DMS153 treated with DMSO at 0.1 percent for 48 hours (cell line): ENCODE data around the gene AP1S1.
A peak's percentile ranks its signal among the peaks of the same experiment; 100 is the strongest.

Experiments used
- DNase-seq: peaks from one replicate; lab custom pipeline; 2025; ENCODE audit not compliant: unreplicated experiment; lab: John Stamatoyannopoulos, UW

Gene AP1S1

DNA sequence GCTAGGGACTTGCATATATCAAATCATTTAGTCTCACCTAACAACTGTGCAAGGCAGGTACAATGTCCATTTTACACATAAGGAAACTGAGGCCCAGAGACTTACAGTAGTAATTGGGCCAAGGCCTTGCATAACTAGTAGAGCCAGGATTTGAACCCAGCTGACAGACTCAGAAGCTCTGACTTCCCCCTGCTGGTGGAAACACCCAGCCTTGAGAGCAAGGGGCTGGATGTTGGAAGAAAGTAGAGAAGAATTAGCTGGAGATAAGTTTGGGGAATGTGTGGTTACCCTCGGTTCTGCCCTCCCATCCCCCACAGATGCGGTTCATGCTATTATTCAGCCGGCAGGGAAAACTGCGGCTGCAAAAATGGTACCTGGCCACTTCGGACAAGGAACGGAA is 2.0 kb downstream of the AP1S1 start:
- DNase-seq, result no peak

DNA sequence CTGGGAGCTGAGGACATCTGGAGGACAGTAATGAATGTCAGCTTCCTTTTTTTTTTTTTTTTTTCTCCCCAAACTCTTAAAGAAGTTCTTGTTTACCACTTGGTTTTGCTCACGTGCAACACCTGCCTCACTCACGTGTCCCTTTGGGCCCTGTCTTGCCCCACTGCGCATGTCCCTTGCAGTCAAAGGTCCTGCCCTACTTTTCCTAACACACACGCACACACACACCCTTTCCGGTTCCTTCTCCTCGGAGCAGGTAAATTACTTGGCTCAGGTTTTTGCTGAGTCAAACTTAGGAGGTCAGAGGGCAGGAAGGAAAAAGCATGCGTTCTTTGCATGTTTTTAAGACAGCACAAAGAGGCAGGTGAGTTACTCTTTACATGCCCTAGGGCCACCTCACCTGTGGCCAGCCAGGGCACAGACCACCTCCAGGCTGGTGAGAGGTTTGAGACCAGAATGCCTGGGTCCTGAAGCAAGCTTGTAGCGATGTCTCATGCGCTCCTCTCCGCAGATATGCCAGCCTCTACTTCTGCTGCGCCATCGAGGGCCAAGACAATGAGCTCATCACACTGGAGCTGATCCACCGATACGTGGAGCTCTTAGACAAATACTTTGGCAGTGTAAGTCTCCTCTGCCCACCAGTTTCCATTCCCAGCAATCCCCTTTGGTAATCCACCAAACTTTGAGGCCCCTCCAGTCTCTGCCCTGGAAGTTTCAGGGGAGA is 2.8 kb downstream of the AP1S1 start:
- DNase-seq, result no peak

DNA sequence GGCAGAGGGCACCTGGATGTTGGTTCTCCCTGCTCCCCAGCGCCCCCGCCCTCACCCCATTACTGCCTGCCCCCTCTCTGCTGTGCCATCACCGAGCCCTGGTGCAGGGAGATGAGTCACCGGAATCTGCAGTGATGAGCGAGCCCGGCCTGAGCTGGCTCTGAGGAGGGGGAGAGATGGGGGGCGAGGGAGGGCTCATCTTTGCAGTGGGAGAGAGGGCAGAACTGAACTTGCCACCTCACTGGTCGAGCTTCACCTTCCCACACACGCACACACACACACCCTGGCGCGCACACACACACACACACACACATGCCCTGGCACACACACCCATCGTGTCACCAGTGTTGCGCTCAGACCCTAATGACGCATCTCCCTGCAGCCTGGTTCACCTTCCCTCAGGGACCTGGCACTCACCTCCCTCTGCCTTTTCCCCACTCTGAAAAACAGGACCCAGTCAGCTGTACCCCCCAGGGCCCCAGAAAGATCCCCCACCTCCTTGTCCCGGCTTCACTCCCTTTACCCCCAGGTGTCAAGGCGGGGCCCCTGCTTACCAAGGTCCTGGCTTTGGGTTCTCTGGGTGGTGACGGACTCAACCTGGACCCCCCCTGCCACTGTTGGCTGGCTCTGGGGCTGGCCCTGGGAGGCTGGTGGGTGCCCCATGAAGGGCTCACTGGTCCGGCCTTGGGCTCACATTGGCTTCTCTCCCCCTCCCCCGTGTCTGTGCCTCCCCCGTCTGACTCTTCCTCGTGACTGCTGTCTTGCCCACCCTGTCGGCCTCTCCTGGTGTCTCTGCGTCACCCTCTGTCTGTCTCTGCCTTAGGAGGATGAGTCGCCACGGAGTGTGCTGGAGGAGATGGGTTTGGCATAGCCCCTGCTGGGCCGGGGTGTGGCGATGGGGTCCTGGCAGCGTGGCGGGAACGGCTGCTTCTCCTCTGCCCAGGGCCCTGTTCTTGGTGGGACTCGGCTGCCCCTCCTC is 5.7 kb downstream of the AP1S1 start:
- no peak for DNase-seq

DNA sequence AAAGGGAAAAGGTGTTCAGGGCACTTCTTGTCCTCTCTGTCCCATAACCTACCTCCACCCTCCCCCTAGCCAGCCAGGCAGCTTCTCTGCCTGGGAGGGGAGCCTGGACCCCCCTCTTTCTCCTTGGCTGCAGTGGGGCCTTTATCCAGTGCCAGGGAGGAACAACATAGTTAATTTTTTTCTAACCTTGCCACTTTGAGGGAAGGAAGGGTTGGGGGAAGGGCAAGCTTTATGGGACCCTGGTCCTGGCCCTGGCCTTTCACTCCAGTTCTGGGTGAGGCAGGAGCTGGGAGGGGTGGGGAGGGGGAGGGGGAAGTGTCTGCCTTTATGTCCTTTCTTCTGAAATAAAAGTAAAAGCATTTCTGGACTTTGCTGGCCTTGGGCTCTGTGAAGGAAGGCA is 6.6 kb downstream of the AP1S1 start:
- DNase-seq, result no peak

DNA sequence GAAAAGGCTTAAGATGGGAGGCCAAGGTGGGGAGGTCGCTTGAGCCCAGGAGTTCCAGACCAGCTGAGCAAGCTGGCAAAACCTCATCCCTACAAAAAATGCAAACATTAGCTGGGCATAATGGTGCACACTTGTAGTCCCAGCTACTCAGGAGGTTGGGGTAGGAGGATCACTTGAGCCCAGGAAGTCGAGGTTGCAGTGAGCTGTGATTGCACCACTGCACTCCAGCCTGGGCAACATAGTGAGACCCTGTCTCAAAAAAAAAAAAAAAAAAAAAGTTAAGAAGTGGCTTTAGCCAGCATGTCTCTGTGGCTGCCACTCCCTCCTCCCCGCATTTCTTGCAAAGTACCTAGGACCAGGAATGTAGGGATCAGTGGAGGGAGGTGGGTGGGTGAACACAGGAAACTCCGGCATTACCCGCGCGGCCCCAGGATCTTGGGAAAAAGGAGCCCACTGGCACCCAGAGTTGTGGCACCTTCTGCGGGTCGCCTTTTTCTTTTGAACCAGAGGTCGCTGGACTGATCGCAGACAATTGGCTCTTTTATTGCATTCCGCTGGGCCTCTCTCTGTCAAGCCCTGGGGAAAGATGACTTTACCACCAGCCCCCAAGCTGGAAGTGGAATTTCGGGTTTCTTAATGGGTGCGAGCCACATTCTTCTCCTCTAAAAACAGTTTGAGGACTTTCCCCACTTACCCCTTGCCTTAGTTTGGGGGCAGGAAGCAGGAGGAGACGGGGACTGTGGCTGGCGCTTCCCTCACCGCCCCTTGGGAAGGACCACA is 7.6 kb downstream of the AP1S1 start:
- DNase-seq, result no peak

DNA sequence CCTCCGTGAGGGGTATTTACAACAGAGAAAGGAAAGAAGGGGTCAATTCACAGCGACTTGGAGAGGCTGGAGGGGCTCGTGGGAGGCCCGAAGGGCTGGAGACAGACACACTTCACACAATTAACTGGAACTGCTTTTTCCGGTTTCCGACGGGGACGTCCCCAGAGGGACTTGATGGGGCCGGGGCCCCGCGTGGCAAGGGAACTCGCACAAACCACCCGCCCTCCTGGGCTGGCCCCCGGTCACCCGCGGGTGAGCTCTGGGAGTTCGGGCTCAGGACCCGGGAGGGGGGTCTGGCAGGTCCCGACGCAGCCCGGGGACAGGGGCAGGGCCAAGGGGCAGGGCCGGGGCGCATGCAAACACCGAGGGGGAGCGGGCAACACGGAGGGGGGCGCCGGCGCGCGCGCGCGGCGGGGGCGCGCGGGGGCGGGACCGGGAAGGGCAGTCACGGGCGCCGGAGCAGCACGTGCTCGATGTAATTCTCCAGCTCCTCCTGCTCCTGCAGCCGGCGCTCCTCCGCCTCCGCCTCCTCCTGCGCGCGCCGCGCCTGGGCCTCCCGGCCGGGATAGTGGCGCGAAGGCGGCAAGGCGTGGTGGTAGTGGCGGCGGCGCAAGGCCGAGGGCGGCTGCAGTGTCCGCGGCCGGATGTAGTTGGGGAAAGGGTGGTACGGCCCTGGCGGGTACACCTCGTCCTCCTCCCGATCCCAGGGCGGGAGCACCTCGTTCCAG is 8.4 kb downstream of the AP1S1 start:
- DNase-seq, result no peak

DNA sequence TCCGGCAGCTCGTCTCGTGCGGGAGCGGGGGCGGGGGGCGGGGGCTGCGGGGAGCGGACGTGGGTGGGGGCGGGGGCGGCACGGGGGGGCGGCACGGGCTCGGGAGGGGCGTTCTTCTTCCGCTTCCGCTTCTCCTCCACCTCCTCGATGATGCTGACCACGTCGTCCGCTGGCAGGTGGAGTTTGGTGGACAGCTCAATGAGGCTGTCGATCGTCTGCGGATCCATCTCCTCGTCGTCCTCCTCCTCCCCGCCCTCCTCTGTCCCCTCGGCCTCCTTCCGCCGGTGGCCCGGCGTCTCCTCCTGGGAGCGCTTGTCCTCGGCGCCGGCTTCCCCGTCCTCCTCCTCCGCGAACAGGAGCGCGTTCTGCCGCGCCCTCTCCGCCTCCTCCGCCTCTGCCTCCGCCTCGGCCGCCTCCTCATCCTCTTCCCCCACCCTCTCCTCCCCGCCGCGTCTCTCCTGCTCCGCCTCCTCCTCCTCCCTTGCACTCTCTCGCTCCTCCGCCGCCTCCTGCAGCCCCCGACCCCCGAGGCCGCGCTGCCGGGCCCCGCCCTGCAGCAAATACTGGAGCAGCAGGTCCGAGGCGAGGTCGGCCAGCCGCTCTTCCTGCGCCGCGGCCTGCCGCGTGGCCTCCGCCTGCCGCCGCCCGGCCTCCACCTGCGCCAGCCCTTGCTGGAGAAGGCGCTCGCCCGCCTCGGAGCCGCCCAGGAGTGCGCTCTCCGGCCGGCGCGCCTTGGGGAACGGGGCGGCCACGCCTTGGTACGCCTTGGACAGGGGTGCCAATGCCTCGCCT is 9.2 kb downstream of the AP1S1 start:
- DNase-seq, result peak; percentile 58

DNA sequence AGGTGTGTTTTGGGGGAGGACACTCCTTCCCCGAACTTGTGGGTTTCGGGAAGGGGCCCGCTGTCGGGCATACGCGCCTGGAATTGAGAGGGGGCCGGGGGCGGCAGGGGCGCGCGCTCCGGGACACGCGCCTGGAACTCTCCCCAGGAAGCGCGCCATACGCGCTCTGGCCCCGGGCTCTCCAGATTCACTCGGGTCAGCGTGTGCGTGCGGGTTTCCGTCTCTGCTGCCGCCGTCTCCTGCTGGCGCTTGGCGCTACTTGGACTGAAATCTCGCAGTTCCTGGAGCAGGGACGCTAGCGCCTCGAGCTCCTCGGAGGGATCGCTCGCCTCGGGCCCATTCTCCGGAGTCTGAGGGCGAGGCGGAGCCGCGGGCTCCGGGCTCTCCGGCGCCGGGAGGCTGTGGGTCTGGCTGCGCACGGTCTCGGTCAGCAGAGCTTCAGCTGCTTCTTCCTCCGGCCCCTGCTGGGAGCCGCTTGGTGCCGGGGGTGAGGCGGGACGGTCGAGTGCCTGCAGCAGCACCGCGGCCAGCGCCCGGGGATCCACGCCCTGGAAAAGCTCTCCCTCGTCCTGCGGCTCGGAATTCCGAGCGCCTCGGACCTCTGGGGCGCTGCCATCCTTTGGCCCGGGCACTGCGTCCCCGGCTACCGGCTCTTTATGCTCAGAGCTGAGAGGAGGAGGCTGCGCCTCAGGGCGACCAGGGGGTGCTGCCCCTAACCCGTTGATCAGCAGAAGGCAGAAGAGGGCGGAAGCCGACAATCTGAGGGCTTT is 10.0 kb downstream of the AP1S1 start:
- no peak for DNase-seq

DNA sequence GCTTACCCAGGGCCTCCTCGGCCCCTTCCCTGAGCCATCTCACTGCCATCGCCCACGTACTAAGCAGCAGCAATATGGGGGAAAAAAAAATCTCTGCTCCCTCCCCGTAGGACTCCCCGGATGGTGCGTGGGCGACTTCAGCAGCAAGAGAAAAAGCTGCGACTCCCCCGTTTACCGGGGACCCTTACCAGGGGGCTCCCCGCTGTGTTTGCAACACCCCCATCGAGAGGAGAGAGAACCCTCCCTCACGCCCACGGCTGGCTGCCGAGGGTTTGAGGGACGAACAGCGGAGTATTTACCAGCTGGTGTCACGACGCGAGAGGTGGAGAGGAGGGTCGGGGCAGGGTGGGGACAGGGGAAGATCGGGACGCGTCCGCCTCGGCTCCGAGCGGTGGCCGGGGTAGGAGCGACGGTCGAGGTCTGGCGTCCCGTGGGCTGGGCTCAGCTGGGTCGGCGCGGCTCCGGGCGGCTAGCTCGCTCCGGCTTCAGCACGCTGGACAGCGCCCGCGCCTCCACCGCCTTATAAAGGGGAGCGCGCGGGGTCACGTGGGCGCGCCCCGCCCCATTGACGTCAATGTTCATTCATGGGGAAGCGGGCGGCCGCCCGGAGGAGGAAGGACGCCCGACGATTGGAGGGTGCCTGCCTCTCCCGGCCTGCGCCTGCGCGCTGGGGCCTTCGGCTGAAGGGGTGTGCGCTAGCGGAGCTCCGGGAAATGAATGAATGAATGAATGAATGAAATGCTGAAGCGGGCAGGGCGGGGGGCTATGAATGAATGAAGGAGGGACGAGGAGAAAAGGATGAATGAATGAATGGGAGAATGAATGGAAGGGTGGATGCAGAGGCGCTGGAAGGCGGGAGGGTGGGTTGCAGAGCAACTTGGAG is 11.0 kb downstream of the AP1S1 start, which contains the start of gene VGF:
Gene VGF (minus strand): TSS at position 495 of the 883 bp plus-strand sequence. CDS start 726 bp downstream, outside the sequence.
- peak; percentile 92 for DNase-seq

DNA sequence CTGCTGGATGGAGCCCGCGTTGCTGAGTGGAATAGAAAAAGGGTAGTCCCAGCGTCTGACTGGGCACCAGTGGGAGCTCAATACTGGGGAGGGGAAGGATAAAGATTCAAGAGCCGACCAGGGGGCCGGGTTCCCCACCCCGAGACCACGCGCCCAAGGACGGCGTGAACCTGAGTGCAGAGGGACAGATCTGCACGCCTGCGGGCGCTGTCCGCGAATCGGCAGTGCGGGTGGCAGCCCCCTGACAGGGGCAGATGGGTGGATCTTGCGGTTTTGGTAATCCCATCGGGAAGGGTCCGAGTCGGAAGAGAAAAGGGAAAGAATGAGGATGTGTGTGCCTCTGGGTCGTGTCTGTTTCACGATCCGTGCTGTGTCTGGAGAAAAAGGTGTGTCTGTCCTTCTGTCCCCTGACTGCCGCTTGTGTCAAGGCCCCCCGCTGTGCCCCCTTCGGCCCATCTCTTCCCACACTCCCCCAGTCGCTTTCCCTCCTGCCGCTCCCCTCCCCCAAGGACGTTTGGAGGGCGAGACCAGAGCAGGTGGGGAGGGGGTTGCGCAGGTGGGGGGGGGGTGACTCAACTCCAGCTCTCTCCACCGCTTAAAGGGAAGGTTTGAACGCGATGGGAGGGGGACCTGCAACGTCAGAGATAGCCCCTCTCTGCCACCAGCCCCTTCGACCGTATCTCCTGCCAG is 11.8 kb downstream of the AP1S1 start:
- DNase-seq, result no peak

DNA sequence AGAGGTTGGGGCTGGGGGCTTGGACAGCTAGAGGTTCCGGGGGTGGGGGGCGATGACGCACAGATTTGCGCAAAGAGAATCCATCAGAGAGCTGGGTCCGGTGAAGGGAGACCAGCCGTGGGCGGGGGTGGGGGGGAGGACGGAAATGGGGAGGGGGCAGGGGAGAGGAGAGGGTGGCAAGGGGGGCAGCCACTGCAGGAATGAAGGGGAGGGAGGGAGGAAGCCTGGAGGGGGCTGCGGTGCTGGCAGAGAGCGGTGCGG is 12.3 kb downstream of the AP1S1 start:
- DNase-seq, result no peak

DNA sequence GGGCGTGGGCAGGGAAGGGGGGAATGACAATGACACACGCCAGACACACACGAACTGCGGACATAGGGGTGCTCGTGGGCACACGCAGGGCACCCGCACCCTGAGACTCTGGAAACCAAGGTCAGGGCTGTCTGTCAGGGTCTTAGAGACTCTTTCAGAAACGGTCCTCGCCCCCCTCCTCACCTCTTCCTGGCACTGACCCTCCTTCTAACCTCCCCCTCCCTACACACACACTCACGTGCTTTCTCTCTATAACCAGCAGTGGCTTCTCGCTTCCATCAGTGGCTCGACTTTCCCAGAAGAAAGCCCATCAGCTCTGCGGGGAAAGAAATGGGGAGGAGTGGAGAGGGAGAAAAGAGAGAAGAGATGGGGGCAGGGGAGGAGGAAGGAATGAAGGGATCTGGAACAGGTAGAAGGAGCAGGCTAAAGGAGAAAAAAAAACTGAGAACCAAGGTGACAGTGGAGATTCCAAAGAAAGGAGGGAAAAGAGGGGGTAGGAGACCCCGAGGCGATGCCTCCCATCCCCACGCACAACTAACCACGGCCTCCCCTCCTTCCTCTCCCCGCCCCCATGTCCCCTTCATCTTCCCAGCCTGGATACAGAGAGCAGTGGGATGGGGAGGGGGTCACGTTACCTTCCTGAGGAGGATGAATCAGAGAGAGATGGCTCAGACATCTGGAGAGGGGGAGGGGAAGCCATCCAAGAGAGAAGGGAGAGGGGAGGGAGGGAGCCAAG is 12.8 kb downstream of the AP1S1 start:
- no peak for DNase-seq

DNA sequence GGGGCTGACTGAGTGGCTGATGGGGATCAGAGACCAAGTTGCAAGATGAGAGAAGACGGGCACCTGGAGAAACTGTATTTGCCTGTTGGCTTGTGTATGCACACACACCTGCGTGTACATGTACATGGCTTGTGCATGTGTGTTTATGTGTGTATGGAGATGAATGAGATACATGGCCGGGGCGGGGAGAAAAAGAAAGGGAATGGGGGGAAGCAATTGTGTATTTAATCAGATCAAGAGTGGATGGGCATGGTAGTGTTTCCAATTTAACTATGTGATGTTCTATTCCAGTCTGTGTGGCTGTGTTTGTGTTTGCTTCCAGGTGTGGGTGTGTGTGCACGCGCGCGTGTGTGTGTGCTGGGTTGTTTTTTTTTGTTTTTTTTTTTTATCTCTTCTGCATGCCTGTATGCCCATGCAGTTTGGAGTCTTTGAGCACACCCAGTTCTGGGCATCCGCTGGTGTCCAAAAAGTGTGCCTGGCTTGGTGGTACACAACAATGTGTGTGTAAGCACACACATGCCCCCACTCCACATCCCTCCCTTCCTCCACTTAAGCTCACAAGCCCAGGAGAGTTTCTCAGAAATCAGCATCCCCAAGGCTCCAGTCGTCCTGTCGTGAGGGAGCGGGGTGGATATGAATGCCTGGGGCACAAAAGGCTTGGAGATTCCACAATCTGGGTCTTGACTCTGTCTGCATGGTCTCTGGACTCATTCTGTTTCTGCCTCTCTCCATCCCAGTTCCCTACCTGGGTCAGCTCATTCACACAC is 13.6 kb downstream of the AP1S1 start:
- DNase-seq, result no peak

DNA sequence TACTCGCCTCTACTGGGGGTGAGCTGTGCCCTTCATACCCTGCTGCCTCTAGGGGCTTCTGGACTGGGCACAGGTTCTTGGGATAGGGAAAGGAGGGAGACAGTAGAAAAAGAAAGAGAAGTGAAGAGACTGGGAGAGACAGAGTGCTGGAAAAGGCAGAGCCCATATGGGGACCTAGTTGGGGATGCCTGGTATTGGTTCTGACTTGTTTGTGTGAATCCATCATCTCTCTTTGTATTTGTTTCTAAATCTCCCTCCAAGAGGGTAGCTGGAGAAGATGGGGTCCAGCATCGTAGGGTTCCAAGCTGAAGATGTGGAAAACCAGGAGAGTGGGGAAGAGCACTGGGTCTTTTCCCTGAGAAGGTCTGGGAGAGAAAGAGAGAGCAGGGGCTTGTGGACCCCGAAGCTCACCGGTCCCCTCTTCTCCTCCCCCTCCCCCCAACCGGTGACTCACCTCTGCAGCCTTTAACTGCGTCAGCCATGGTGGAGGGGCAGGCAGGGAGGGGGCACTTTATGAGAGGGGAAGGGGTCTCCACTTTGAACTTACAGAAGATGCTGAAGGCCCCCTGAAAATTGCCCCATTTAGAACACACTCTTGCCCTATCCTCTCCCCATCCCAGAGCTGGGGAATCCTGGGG is 14.3 kb downstream of the AP1S1 start:
- no peak for DNase-seq

DNA sequence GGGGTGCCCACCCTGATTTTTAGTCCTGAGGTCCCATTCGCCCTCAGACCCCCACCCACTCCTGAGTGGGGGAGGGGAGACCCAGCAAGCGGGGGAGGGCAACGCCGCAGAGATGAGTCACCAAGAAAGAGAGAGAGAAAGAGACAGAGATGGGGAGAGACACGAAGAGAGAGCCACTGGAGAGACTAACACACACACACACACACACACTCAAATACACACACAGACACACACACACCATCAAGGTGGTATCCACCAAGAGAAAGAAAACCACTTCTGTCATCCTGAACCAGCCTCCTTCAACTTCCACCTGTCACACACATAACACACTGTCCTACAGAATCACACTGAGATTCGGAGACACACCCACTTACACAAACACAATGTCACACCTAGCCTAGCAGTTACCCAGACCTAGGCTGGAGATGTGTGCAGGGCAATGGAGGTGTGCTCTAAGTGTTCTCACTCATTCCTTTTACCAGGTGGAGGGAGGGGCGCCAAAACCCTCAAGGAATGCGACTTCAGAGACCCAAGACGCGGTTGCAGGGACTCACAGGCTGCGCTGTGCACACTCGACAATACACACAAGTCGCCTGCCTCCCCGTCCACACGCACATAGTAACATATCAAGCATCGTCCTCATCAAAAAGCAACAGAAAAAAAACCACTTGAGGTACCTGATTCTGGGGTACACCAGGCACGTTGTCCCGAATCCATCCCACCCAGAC is 15.0 kb downstream of the AP1S1 start:
- no peak for DNase-seq
